ENCODE data around the gene DUS2. TPM values are rescaled to one million over a fixed set of nuclear protein-coding genes. Genes with fewer than 3 reads are reported as not detected.

Gene DUS2
- total RNA-seq, 1 donor from 2014 or later, result 22.9 TPM

DNA sequence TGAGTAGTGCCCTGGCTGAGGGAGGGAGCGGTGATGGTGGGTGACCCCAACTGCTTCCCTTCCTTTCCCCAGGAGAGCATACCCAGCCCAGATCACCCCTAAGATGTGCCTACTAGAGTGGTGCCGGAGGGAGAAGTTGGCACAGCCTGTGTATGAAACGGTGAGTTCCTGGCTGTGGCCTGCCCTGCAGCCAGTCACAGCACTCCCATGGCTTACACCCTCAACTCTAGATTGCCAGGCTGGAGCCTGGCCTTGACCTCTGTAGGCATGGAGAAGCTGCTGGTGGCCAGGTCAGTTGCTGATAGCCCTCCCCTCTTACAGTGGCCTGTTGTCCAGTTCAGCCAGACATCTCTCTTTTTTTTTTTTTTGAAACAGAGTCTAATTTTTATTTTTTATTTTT lies 53.5 kb downstream of the DUS2 start:
- peak overlapping the region; percentile 69 for H3K27ac Mint-ChIP-seq
- Histone ChIP-seq H3K4me2 (no peak overlapping the region), H3K9me3 (ENCODE audit: low read depth) (no peaks in the 10 kb centered on the region), H3K36me3 (no peaks in the 10 kb centered on the region), H2AFZ (replicated peaks) (no peak overlapping the region), H3K4me3 (no peak overlapping the region), H3K9ac (no peak overlapping the region), H3K79me2 (ENCODE audit: low read depth) (no peaks in the 10 kb centered on the region), H3K27me3 (no peaks in the 10 kb centered on the region), H4K20me1 (ENCODE audit: low read depth) (no peaks in the 10 kb centered on the region), H3K4me1 (no peaks in the 10 kb centered on the region), H3K27ac (no peak overlapping the region), H3F3A (ENCODE audit: low read depth) (no peaks in the 10 kb centered on the region)
- H3K36me3 Mint-ChIP-seq, result peaks cover 17% of the 10 kb centered on the region
- H3K4me3 Mint-ChIP-seq, result no peak overlapping the region
- peaks cover 3% of the 10 kb centered on the region for H3K27me3 Mint-ChIP-seq (ENCODE audit: insufficient read depth, low read depth)
- DNase-seq (ENCODE audit: low spot score), result no peak
- no peaks in the 10 kb centered on the region for H3K9me3 Mint-ChIP-seq
- no peaks in the 10 kb centered on the region for H3K4me1 Mint-ChIP-seq
- TF ChIP-seq EZH2 (IDR thresholded peaks at IDR 0.05) (no peak), EZH2phosphoT487 (IDR thresholded peaks at IDR 0.05) (no peak)
- TF ChIP-seq, protein P1, sequence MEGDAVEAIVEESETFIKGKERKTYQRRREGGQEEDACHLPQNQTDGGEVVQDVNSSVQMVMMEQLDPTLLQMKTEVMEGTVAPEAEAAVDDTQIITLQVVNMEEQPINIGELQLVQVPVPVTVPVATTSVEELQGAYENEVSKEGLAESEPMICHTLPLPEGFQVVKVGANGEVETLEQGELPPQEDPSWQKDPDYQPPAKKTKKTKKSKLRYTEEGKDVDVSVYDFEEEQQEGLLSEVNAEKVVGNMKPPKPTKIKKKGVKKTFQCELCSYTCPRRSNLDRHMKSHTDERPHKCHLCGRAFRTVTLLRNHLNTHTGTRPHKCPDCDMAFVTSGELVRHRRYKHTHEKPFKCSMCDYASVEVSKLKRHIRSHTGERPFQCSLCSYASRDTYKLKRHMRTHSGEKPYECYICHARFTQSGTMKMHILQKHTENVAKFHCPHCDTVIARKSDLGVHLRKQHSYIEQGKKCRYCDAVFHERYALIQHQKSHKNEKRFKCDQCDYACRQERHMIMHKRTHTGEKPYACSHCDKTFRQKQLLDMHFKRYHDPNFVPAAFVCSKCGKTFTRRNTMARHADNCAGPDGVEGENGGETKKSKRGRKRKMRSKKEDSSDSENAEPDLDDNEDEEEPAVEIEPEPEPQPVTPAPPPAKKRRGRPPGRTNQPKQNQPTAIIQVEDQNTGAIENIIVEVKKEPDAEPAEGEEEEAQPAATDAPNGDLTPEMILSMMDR (IDR thresholded peaks at IDR 0.05), result no peak

DNA sequence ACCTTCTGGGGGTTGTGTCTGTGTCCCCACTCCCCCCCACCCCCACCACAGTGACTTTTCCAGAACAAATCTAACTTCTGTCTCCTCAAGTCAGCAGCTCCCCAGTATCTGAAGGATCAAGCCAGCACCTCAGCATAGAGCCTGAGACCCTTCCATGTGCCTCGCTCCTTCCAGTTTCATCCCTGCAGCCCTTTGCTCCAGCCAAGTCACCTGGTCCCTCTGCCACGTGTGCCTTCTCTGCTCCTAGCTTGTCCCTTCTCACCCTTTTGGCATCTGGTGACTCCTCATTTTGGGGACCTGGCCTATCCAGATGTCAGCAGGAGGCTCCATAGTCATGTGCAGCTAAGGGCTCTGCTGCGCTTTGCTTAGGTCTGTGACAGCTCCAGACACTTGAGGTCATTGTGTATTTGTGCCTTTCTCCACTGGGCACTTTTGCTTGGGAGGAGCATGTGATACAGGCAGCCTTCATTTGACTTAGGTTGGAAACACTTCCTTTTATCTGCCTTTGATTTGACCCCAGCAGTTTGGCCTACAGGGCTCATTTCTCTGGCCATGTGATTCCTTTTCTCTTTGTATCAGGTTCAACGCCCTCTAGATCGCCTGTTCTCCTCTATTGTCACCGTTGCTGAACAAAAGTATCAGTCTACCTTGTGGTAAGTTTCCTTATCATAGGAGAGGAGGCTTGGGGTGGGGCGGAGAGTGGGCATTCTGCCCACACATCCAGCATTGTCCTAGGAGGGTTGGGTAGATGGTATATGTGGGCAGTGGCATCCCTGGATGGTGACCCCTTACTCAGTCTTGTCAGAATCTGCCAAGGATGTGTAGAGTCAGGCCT lies 55.0 kb downstream of the DUS2 start:
- no peak overlapping the region for H2AFZ ChIP-seq (replicated peaks)
- DNase-seq (ENCODE audit: low spot score), result no peak
- H4K20me1 ChIP-seq (ENCODE audit: low read depth), result no peaks in the 10 kb centered on the region
- no peak overlapping the region for H3K4me3 ChIP-seq
- H3K4me2 ChIP-seq, result no peak overlapping the region
- H3K4me1 ChIP-seq, result no peaks in the 10 kb centered on the region
- H3K27ac Mint-ChIP-seq, result no peak overlapping the region
- peaks cover 6% of the 10 kb centered on the region for H3K27me3 Mint-ChIP-seq (ENCODE audit: insufficient read depth, low read depth)
- no peak overlapping the region for H3K4me3 Mint-ChIP-seq
- H3K79me2 ChIP-seq (ENCODE audit: low read depth), result no peaks in the 10 kb centered on the region
- H3K4me1 Mint-ChIP-seq, result no peaks in the 10 kb centered on the region
- H3K9ac ChIP-seq, result no peak overlapping the region
- no peaks in the 10 kb centered on the region for H3K9me3 ChIP-seq (ENCODE audit: low read depth)
- no peaks in the 10 kb centered on the region for H3K27me3 ChIP-seq
- TF ChIP-seq EZH2 (IDR thresholded peaks at IDR 0.05) (no peak), EZH2phosphoT487 (IDR thresholded peaks at IDR 0.05) (no peak)
- TF ChIP-seq, protein P1 (IDR thresholded peaks at IDR 0.05), result no peak
- peaks cover 1% of the 10 kb centered on the region for H3F3A ChIP-seq (ENCODE audit: low read depth)
- H3K27ac ChIP-seq, result no peak overlapping the region
- peaks cover 12% of the 10 kb centered on the region for H3K36me3 Mint-ChIP-seq
- H3K36me3 ChIP-seq, result no peaks in the 10 kb centered on the region
- H3K9me3 Mint-ChIP-seq, result no peaks in the 10 kb centered on the region

DNA sequence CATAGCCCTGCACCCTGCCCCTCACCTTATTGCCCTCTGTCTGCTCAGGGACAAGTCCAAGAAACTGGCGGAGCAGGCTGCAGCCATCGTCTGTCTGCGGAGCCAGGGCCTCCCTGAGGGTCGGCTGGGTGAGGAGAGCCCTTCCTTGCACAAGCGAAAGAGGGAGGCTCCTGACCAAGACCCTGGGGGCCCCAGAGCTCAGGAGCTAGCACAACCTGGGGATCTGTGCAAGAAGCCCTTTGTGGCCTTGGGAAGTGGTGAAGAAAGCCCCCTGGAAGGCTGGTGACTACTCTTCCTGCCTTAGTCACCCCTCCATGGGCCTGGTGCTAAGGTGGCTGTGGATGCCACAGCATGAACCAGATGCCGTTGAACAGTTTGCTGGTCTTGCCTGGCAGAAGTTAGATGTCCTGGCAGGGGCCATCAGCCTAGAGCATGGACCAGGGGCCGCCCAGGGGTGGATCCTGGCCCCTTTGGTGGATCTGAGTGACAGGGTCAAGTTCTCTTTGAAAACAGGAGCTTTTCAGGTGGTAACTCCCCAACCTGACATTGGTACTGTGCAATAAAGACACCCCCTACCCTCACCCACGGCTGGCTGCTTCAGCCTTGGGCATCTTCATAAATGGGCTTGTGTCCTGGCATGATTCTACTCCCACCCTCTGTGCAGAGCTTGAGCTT lies 55.8 kb downstream of the DUS2 start:
- no peak overlapping the region for H2AFZ ChIP-seq (replicated peaks)
- no peak overlapping the region for H3K9ac ChIP-seq
- H3K4me1 Mint-ChIP-seq, result peaks cover 7% of the 10 kb centered on the region
- H3K27me3 ChIP-seq, result no peaks in the 10 kb centered on the region
- no peaks in the 10 kb centered on the region for H3K79me2 ChIP-seq (ENCODE audit: low read depth)
- no peaks in the 10 kb centered on the region for H4K20me1 ChIP-seq (ENCODE audit: low read depth)
- H3K27ac ChIP-seq, result no peak overlapping the region
- H3K4me3 Mint-ChIP-seq, result no peak overlapping the region
- H3F3A ChIP-seq (ENCODE audit: low read depth), result peaks cover 9% of the 10 kb centered on the region
- peaks cover 6% of the 10 kb centered on the region for H3K27me3 Mint-ChIP-seq (ENCODE audit: insufficient read depth, low read depth)
- H3K4me2 ChIP-seq, result no peak overlapping the region
- H3K9me3 Mint-ChIP-seq, result no peaks in the 10 kb centered on the region
- no peak overlapping the region for H3K4me3 ChIP-seq
- no peaks in the 10 kb centered on the region for H3K9me3 ChIP-seq (ENCODE audit: low read depth)
- TF ChIP-seq, protein P1 (IDR thresholded peaks at IDR 0.05), result no peak
- TF ChIP-seq EZH2 (IDR thresholded peaks at IDR 0.05) (no peak), EZH2phosphoT487 (IDR thresholded peaks at IDR 0.05) (no peak)
- H3K36me3 ChIP-seq, result no peaks in the 10 kb centered on the region
- no peak overlapping the region for H3K27ac Mint-ChIP-seq
- H3K4me1 ChIP-seq, result peaks cover 5% of the 10 kb centered on the region
- no peak for DNase-seq (ENCODE audit: low spot score)
- peaks cover 12% of the 10 kb centered on the region for H3K36me3 Mint-ChIP-seq
